HG03378 (cell line): ENCODE measurements around the gene SPACA4.

Experiments used
- ATAC-seq: cut with Tn5 transposase; IDR thresholded peaks from one replicate; pipeline ENCODE4 v1.9.1; 2021; ENCODE audit warnings: mild to moderate bottlenecking, moderate library complexity; ENCODE audit not compliant: unreplicated experiment

Gene SPACA4

DNA sequence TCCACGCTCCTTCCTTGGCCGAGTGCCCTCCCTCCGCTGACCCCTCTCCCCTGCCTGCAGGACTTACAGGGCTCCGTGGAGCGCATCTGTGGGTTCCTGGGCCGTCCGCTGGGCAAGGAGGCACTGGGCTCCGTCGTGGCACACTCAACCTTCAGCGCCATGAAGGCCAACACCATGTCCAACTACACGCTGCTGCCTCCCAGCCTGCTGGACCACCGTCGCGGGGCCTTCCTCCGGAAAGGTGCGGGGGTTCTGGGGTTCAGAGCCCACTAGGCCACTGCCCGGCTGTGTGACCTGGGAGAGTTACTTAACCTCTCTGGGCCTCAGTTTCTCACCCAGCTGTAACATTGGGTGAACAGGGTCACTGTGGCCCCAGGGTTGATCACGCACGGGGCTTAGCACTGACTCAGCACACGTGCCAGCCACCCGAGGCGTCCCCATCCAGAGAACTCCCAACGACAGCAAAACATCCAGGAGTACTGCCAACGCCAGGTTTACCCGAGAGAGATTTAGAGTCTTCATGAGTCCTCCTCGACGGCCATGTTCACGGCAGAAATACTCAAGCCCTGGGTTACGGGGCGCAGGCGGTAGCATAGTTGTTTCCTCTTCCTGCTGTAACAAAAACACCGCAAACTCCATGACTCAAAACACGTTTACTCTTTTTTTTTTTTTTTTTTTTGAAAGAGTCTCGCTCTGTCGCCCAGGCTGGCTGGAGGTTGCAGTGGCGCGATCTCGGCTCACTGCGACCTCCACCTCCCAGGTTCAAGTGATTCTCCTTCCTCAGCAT lies 9.7 kb upstream of the SPACA4 start:
- ATAC-seq: no peak

DNA sequence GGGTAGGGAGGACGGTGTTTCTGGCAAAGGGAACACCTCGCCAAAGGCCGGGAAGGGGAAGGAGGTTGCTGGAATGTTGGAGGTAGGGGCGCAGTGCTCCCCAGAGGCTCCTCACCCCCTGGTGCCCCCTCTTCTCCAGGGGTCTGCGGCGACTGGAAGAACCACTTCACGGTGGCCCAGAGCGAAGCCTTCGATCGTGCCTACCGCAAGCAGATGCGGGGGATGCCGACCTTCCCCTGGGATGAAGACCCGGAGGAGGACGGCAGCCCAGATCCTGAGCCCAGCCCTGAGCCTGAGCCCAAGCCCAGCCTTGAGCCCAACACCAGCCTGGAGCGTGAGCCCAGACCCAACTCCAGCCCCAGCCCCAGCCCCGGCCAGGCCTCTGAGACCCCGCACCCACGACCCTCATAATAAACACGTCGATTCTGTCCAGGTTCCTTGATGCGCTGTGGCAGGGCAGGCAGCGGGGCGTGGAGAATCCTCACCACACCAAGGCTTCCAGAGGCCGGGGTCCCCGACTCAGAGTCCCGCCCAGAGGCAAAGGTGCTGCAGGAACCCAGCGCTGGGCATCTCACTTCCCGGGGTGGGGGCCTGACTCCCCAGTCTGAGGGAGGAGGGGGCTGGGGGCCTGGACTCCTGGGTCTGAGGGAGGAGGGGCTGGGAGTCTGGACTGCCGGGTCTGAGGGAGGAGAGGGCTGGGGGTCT lies 7.4 kb upstream of the SPACA4 start:
- ATAC-seq: no peak

DNA sequence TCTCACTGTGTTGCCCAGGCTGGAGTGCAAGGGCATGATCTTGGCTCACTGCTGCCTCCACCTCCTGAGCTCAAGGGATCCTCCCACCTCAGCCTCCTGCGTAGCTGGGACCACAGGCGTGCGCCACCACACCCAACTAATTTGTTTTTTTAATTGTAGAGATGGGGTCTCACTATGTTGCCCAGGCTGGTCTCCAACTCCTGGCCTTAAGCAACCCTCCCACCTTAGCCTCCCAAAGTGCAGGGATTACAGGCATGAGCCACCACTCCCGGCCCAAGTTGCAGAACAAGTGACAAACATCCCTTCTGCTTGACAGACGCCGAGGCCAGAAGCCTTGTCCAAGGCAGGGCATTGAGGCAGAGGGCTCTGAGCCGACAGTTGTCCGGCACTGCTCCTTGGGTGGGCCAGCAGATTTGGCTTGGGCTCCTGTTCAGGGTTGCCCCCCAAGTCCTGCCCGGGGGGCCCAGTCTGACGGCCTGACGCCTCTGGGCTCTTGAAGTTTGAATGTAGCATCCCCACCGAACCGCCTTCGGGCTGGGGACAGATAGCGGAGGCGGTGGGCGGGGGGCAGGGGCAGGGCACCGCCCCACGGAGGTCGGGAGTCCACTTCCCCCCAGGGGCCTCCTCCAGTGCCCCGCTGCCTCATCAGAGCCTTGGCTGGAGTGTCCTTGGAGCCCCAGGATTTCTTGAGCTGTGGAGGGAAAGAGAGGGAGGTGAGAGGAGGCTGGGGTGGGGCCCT lies 5.7 kb upstream of the SPACA4 start:
- no peak for ATAC-seq

DNA sequence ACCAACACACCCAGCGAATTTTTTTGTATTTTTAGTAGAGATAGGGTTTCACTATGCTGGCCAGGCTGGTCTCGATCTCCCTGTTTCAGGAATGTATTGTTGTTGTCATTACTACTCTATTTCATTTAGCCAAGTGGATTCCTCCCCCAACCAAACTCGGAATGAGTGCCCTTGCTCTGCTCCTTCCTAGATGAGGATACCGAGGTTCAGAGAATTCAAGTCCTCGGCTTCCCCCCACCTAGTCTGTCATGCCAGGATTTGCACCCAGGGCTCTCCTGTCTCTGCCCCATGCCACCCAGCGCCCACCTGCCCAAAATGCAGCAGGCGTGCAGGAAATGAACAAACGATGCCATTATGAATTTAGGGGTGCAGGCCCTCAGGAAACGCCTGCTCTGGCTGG lies 3.5 kb upstream of the SPACA4 start:
- no peak for ATAC-seq

DNA sequence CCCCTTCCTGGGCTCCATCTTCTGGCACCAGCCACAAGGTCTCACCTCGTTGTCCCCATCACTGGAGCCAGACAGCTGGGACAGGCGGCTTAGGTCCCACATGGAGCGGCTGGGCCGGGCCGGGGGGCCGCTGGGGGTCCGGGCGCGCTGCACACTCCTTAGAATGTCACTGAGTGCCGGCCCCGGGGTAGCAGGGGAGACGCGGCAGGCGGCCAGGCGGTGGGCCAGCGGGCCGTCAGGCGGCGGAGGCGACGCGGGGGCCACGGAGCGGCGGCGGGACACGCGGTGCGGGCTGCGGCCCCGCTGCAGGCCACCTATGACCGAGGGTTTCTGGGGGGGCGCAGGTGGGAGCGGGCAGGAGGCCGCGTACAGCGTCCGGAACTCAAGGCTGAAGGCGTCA lies 3.1 kb upstream of the SPACA4 start:
- no peak for ATAC-seq

DNA sequence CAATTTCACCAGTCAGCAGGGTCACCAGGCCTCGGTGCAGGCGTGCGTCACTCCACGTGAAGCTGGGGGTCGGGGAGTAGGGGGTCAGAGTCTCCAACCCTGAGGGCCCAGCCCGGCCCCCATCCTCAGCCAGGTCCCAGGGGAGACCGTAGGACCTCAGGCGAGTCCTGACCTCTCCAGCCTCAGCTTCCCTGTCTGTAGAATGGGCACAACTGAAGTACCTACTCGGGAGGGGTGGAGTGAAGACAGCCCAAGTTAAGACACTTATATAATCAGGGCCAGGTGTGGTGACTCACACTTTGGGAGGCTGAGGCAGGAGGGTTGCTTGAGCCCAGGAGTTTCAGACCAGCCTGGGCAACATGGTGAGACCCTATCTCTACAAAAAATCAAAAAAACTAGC lies 2.7 kb upstream of the SPACA4 start:
- ATAC-seq: no peak

DNA sequence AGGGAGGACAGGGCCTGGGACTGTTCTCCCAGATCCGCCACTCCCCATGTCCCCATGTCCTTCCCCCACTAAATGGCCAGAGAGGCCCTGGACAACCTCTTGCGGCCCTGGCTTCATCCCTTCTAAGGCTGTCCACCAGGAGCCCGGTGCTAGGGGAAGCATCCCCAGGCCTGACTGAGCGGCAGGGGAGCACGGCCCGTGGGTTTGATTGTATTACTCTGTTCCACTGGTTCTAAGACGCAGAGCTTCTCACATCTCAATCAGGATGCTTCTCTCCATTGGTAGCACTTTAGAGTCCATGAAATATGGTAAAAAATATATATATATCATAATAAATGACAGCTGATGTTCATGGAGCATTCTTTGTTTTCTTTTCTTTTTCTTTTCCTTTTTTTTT lies 815 bp downstream of the SPACA4 start:
- no peak for ATAC-seq

DNA sequence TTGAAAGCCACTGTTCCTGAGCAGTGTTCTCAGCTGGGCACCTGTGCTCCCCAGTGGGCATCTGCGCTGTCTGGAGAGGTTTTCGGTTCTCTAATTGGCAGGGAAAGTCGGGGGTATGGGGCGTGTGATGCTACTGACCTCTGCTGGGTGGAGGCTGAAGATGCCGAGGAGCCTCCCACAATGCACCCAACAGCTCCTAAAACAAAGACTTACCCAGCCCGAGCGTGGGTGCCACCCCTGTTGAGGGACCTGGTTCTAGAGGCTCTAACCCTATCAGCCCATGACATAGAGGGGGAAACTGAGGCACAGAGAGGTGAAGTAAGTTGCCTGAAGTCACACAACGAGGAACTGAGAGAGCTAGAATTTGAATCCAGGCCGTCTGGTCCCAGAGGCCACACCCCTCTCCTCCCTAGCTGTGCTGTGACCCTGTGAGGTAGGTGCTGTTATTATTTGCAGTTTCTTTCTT lies 2.3 kb downstream of the SPACA4 start:
- no peak for ATAC-seq

DNA sequence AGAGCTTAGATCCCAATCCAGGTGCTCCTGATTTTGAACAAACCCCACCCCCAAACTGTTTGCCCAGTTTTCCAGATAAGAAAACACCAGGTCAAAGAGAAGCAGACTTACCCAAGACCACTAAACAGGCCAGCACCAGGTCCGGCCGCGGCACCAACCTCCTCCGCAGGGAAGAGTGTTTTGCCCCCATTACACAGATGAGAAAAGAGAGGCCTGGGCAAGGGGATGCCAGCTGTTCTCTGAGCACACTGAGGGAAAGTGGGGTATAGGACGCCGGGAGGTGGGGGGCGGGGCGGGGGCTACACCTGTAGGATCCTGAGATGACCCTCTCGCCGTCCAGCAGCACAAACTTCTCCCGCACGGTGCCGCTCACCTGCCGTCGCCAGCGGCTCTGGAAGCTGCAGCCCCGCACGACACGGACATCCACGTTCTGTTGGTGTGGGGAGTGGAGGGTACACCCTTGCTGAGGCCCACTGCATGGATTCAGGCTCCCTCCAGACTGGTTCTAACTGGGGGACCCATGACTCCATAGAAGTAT lies 3.1 kb downstream of the SPACA4 start:
- ATAC-seq: no peak

DNA sequence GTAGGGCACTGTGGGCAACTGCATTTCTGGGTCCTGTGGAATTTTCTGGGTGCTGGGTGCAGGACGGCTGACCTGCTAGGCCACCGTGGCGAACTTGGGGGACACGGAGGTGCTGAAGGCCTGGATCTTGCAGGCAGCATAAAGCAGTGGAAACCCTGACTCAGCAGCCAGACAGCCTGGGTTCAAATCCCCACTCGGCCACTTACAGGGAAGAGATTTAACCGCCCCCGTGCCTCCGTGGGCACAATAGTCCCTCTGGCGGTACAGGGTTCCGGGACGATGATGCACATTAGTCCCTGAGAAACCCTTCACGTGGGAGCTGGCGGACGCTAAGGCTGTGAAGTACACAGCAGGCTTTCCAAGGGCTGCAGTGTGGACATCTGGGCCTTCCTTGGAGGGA lies 5.3 kb downstream of the SPACA4 start:
- no peak for ATAC-seq

DNA sequence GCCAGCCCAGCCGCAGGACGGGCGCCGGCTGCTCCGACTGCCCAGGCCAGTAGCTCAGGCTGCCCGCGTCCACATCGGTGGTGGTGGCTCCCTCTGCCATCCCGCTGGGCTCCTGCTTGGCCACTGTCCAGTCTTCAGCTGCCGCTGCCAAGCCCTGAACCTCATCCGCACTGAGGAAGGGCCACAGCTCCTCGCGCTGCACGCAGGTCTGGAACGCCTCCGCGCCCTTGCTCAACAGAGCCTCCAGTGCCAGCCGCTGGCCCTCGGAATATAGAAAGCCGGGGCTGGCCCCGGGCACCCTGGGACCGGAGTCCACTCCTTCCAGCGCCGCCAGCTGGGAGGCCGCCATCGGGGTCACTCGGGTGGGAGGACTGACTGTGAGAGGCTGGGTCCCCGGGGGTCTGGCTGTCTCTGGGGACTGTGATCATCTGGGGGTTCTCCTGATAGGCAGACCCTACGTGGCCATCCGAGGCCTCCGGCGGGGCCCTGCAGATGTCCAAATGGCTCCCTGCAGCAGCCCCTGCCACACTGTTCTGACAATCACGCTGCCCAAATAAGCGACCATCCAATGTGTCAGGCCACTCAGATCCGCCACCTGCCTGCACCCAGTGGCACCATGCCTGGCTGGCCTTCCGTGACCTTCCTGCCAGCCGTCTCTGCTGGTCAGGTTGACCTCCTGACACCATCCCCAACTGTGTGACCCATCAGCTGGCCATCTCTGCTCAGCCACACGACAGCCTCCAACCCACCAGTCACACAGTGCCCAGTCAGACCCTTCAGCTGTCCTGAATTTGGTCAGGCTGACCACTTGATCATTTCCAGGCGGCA lies 6.7 kb downstream of the SPACA4 start:
- ATAC-seq: no peak

DNA sequence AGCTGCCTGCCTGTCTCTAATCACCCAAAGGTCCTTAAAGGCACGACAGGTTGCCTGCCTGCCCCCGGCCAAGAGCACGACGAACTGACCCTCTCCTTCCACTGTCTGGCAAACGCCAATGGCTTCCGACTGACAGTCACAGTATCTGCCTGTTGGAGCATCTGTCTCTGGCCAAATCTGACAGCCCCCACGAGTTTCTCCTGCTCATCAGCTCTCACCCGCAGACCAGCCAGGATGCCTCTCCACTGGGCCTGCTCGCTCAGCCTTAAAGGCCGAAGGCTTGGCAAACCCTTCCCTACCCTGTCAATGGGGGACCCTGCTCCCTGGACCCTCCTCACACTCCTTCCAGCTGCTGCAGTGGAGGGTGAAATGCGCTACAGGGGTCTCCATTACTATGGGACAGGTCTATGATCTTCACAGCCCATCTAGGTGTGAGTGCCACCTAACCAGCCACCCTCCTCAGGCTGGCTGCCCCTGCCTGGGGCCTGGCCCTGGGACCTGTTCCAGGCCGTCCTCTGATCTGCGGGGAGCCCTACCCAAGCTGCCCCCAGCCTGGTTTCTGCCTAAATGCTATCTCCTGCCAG lies 7.4 kb downstream of the SPACA4 start:
- ATAC-seq: no peak

DNA sequence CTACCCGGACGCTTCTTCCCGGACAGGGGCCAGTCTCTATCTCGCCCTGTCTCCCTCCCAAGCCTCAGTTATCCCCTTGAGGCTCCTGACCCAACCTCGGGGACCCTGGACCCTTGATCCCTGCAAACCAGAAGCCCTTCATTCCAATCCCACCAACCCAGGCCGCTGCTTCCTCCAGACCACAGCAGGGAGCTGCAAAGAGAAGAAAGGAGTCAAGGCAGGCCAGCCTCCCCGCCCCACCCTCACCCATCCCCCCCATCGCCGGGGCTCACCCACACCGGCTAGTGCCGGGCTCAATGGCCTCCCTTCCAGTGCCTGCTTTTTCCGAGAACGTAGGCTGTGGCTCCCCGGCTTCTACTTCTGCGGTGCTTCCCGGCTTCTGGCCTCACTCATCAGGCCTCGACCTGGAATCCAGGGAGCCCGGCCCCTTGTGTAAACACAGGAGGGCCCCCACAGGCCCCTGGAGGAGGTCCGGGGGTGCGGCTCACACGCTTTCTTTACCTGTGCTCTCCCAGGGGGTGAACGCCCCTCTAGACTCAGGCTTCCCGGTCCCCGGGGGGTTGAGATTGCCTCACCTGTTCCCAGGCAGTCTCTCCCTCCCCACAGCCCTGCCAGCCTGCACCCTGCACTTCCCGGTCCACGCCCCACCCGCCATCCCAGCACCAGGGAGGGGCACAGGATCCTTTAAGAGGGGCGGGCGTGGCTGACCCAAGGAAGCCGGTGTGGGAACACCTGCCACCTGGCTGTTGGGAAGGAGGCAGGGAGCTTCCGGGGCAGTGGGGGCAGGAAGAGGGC lies 8.1 kb downstream of the SPACA4 start, which contains the start of gene FAM83E:
Gene FAM83E (minus strand): TSS at position 641 of the 795 bp plus-strand sequence. CDS start 1,704 bp downstream, outside the sequence.
- ATAC-seq: no peak

DNA sequence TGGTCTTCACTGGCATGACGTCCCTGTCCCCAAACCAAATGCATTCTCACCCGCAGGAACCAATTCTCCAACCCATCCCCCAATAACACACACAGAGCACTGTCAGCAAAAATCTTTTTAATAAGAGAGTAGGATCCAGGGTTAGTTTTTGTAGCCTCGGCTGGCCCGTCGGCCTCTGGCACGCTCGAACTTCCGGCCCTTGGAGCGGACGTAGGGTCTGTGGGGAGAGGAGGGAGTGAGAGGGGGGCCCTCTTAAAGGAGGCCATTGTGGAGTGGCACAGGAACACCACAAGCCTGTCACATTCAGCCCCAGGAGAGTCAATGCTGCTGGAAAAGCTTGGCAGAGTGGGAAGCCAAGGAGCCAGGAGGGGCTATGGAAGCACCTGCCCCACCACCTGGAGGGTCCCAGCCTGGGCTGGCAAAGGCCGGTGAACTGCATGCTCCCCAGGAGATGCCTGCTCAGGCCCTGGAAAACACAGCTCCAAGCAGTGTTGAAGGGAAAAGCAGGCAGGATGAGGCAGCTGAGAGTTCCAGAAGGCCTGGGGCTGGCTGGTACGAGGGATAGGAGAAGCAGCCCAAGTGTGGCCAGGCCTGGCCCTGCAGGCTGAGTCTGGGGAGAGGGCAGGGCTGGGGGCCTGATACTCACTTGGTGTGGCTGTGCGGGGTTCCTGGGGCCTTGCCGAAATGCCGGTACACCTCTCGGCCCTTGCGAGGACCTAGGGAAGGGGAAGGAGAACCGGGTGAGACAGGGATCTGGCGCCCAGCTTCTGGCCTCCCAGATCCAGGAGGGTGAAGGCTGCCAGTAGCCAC lies 8.9 kb downstream of the SPACA4 start:
- ATAC-seq: no peak

DNA sequence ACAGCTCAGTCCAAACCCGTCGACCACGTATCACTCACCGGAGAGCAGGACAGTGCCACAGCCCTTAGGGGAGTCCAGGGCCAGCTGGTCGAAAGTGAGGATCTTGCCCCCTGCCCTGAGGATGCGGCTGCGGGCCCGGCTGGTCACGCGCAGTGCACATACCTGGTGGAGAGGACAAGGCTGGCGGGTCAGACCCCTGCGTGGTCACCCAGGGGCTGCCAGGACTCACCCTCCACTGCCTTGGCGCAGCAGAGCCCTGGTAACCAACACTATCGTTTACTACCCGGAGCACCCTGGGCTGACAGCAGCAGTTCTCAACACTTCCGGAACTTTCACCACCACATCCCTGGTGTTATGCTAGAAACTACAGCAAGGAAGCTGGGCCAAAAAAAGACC lies 9.5 kb downstream of the SPACA4 start:
- no peak for ATAC-seq

DNA sequence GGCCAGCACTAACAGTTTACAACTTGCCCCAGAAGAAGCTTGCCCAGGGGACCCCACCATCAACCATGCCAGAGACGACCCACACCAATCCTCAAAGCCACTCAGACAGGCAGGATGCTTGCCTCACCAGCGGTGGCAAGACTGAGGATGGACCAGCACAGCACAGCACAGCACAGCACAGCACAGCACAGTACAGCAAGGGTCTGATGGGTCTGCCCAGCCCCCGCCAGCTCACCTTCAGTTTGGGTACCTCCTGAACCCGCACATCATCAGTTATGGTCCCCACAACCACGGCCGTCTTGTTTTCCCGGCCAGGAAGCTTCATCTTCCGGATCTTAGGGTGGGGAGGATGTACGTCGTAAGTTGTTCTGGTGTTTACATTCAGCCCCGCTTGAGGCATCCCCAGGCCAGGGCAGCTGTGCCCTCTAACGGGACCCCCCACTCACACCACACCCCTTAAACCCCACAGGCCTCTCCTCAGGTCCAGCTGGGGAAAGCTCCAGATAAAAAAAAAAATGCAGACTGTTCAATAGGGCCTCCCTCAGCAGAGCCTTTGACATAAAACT lies 10.0 kb downstream of the SPACA4 start:
- no peak for ATAC-seq

DNA sequence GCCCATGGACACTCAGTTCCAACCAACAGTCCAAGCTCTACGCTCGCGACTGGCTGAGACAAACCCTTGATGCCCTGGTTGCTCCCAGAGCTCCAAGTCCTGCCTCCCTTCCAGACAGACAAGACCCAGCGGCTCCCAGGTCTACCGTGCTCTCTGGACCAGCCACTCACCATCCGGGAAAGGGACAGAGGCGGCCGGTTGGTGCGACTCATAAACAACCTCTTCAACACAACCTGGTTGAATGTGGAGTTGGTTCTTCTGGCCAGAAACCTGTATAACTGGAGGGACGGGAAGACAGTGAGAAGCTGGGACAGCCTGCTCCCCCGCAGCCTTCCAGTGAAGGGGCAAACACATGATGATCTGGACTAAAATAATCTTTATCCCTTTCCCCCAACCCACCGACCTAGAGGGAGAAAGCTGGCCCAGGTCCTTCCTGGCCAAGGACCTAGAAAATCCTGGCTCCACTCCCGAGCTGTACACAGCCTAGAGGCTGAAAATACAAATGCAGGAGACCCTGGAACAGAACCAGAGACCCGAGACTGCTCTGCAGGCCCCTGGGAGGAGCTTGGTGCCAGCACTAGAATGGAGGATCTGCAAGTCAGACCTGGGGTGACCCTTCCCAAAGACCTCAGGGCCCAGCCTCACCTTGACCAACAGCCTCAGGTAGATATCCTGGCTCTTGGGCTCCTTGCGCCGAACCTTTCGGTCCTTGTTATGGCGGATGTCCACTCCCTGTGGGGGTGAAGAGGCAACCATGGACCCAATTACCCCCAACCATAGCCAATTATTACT lies 10.8 kb downstream of the SPACA4 start:
- no peak for ATAC-seq
